ENCODE measurements around the gene ADAP2.
A peak's percentile ranks its signal among the peaks of the same experiment; 100 is the strongest.

Gene ADAP2

GRCh38 chr17:30921544-30922196, at the start of gene ADAP2:
ADAP2 (plus strand) TSS chr17:30921945; CDS start chr17:30922015, 70 bp downstream.
- TF ChIP-seq GATA3 (IDR thresholded peaks at IDR 0.05; ENCODE audit: low read depth, low read length) (no peak), GATA2 (IDR thresholded peaks at IDR 0.05; ENCODE audit: low read depth, low read length) (no peak)

- no peak for TF ChIP-seq GATA3 (IDR thresholded peaks at IDR 0.05; ENCODE audit: low read depth, low read length)
- TF ChIP-seq GATA2 (IDR thresholded peaks at IDR 0.05; ENCODE audit: low read depth, low read length) = no peak
These were observed 35.6 kb upstream of the ADAP2 start for GRCh38 chr17:30886187-30886586.

- no peak for TF ChIP-seq GATA2 (IDR thresholded peaks at IDR 0.05; ENCODE audit: low read depth, low read length)
- no peak for TF ChIP-seq GATA3 (IDR thresholded peaks at IDR 0.05; ENCODE audit: low read depth, low read length)
These were observed 27.5 kb upstream of the ADAP2 start for GRCh38 chr17:30894236-30894635.

GRCh38 chr17:30897311-30897710, 24.4 kb upstream of the ADAP2 start:
- TF ChIP-seq GATA2 (IDR thresholded peaks at IDR 0.05; ENCODE audit: low read depth, low read length) (no peak), GATA3 (IDR thresholded peaks at IDR 0.05; ENCODE audit: low read depth, low read length) (no peak)

GRCh38 chr17:30905742-30906100, 16.0 kb upstream of the ADAP2 start:
- TF ChIP-seq GATA2 (IDR thresholded peaks at IDR 0.05; ENCODE audit: low read depth, low read length) (no peak), GATA3 (IDR thresholded peaks at IDR 0.05; ENCODE audit: low read depth, low read length) (no peak)

- TF ChIP-seq GATA2 (IDR thresholded peaks at IDR 0.05; ENCODE audit: low read depth, low read length) (peak; percentile 62), GATA3 (IDR thresholded peaks at IDR 0.05; ENCODE audit: low read depth, low read length) (no peak)
These were observed 15.4 kb upstream of the ADAP2 start, which contains the start of gene TEFM for GRCh38 chr17:30906101-30906911. TEFM (minus strand) TSS chr17:30906238; CDS start chr17:30906198, 40 bp downstream.

GRCh38 chr17:30908717-30909420, 12.9 kb upstream of the ADAP2 start:
- no peak for TF ChIP-seq GATA3 (IDR thresholded peaks at IDR 0.05; ENCODE audit: low read depth, low read length)
- TF ChIP-seq GATA2 (IDR thresholded peaks at IDR 0.05; ENCODE audit: low read depth, low read length) = no peak

GRCh38 chr17:30913955-30914354, 7.8 kb upstream of the ADAP2 start:
- TF ChIP-seq GATA3 (IDR thresholded peaks at IDR 0.05; ENCODE audit: low read depth, low read length) (no peak), GATA2 (IDR thresholded peaks at IDR 0.05; ENCODE audit: low read depth, low read length) (no peak)

GRCh38 chr17:30915833-30916611, 5.7 kb upstream of the ADAP2 start:
- TF ChIP-seq GATA2 (IDR thresholded peaks at IDR 0.05; ENCODE audit: low read depth, low read length) (no peak), GATA3 (IDR thresholded peaks at IDR 0.05; ENCODE audit: low read depth, low read length) (no peak)

GRCh38 chr17:30917050-30917449, 4.7 kb upstream of the ADAP2 start:
- TF ChIP-seq GATA3 (IDR thresholded peaks at IDR 0.05; ENCODE audit: low read depth, low read length) = no peak
- no peak for TF ChIP-seq GATA2 (IDR thresholded peaks at IDR 0.05; ENCODE audit: low read depth, low read length)

- TF ChIP-seq GATA2 (IDR thresholded peaks at IDR 0.05; ENCODE audit: low read depth, low read length) (no peak), GATA3 (IDR thresholded peaks at IDR 0.05; ENCODE audit: low read depth, low read length) (no peak)
These were observed 1.5 kb upstream of the ADAP2 start for GRCh38 chr17:30920282-30920681.

GRCh38 chr17:30920683-30921543, 832 bp upstream of the ADAP2 start:
- TF ChIP-seq GATA3 (IDR thresholded peaks at IDR 0.05; ENCODE audit: low read depth, low read length) = no peak
- TF ChIP-seq GATA2 (IDR thresholded peaks at IDR 0.05; ENCODE audit: low read depth, low read length) = no peak
